ENCODE data around the gene SCNM1. TPM values are rescaled to one million over a fixed set of nuclear protein-coding genes. Genes with fewer than 3 reads are reported as not detected.

Gene SCNM1
- total RNA-seq, 2 donors from 2014 or later: 16.2 to 28.0 TPM

DNA sequence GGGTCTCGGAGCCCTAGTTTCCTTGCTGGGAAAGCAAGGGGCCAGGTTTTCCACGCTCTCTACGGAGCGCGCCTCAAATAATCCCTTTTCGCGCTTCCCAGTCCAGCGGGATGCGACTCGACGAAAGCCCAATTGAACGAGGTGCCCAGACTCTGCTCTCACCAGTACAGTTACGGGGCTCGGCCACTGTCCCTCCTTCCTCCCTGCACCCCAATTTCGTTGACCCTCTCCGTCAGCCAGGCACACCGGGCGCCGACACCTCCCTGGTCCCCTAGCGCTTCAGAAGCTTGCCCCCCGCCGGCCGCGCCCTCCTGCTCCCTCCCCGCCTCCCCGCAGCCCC, 19.9 kb upstream of the SCNM1 start:
- Histone ChIP-seq H3K4me3 (peak overlapping the region; percentile 41 to 50), H3K36me3 (replicated peaks in 1 of 2; ENCODE audit: insufficient read depth in 1 of 2, low read depth in 2 of 2) (no peaks in the 10 kb centered on the region), H3K27ac (peak overlapping the region in 1 of 4 donors; percentile 8), H3K9me3 (no peaks in the 10 kb centered on the region), H3K4me1 (peaks cover 21% of the 10 kb centered on the region), H3K27me3 (no peaks in the 10 kb centered on the region)
- intact Hi-C loops (cut with DNase I): no loop called here
- 2 to 6% methylated on average over 20 to 25 of the region's 26 CpGs for WGBS, 2 donors
- DNase-seq (no peak), ATAC-seq (peak; percentile 12)
- TF ChIP-seq CTCF (IDR thresholded peaks at IDR 0.05): no peak
- no peak for TF ChIP-seq POLR2A (IDR thresholded peaks at IDR 0.05)

DNA sequence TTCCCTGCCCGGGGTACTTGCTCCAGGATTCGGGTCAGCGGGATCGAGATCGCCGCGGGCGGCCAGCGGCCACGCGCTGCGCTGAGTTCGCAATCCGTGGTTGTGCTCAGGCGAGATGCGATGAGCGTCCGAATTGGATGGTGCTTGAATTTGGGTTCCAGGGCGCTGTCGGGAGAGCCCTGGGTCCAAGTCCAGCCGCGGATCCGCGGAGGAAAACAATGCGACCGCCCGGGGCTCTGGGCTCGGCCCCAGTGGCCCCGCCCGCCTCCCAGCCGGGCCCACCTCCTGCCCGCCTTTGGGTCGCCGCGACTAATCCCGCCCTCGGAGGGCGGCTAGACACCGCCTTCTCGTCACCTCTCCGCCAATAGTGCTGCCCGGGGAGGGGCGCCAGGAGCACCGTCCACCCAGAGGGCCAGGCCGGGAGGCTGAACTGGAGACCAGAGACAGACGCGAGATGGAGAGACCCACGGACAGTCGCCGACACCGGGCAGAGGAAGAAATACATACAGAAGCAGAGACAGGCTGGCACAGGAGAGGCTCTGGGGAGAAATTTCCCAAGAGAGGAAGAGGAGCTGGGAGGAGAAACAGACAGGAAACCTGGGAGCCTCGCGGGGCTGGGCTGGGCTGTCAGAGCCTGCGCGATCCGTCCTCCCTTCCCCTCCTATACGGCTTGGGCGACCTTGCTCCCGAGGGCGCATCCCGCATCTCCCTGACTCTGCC, 19.4 kb upstream of the SCNM1 start, which contains the start of gene SEMA6C:
Gene SEMA6C, minus strand, starts transcription at position 220 of the 720 bp plus-strand sequence. CDS start 4,010 bp downstream, outside the sequence.
- WGBS, 2 donors: 0 to 1% methylated on average over 18 to 48 of the region's 61 CpGs

DNA sequence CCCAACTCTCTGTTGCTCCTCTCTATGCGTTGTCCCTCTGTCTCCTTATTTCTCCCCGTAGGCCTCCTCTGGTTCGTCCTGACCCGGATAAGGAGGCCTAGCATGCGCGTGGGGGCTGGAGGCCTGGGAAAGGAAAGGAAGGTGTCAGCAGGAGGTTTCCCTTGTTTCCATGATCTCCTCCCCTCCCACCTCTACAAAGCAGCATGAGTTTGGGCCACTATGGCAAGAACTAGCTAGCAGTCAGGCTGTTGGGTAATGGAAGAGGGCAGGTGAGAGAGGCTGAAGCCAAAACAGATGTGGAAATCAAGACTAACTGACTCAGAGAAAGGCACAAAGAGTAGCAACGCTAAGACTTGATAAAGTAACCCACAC, 18.8 kb upstream of the SCNM1 start:
- DNase-seq: no peak
- ATAC-seq: no peak
- Histone ChIP-seq H3K36me3 (replicated peaks in 1 of 2; ENCODE audit: insufficient read depth in 1 of 2, low read depth in 2 of 2) (no peaks in the 10 kb centered on the region), H3K4me1 (peaks cover 21% of the 10 kb centered on the region), H3K4me3 (no peak overlapping the region), H3K27me3 (no peaks in the 10 kb centered on the region), H3K9me3 (no peaks in the 10 kb centered on the region), H3K27ac (peak overlapping the region in 2 of 4 donors; percentile 3 to 46)
- TF ChIP-seq CTCF (IDR thresholded peaks at IDR 0.05): no peak
- TF ChIP-seq POLR2A (IDR thresholded peaks at IDR 0.05): no peak
- intact Hi-C loops (cut with DNase I): no loop called here
- 30 to 35% methylated on average over 7 of the region's 7 CpGs for WGBS, 2 donors

More for the DNA sequence above, 19.4 kb upstream of the SCNM1 start, which contains the start of gene SEMA6C:
- peak; percentile 98 for ATAC-seq
- peak within 1 kb of the TSS in 3 of 4 donors; percentile 3 to 46 (median 8) for H3K27ac ChIP-seq
- H3K27me3 ChIP-seq: no peaks in the 10 kb centered on the region
- intact Hi-C loops (cut with DNase I): no loop called here
- H3K4me1 ChIP-seq: peaks cover 21% of the 10 kb centered on the region
- peak; percentile 92 to 94 (median 94) for DNase-seq
- peak within 1 kb of the TSS; percentile 41 to 50 for H3K4me3 ChIP-seq
- no peaks in the 10 kb centered on the region for H3K36me3 ChIP-seq (replicated peaks in 1 of 2; ENCODE audit: insufficient read depth in 1 of 2, low read depth in 2 of 2)
- no peaks in the 10 kb centered on the region for H3K9me3 ChIP-seq
- peak in 1 of 7 experiments; percentile 7 for TF ChIP-seq CTCF (IDR thresholded peaks at IDR 0.05)
- peak; percentile 43 to 71 (median 66) for TF ChIP-seq POLR2A (IDR thresholded peaks at IDR 0.05)

DNA sequence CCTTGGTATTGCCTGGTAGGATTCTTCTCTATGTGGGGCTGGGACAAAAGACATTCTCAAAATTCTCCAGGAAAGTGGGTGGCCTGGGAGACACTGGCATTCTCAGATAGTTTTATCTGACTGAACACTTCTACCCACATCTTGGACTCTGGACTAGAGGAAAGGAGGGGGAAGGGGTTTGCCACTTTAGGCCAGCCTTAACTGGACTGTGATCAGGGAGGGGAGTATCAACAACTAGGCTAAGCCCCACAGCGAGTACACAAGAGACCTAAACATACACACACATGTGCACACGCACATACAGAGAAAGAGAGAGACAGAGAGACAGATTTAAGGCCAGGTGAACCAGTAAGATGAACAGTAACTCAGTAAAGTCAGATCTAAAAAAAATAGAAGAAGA, 18.3 kb upstream of the SCNM1 start:
- H3K4me3 ChIP-seq: no peak overlapping the region
- intact Hi-C loops (cut with DNase I): no loop called here
- WGBS, 2 donors: 85 to 100% methylated on average over 2 of the region's 2 CpGs
- no peak overlapping the region for H3K27ac ChIP-seq
- H3K27me3 ChIP-seq: no peaks in the 10 kb centered on the region
- ATAC-seq (no peak), DNase-seq (no peak)
- no peaks in the 10 kb centered on the region for H3K36me3 ChIP-seq (replicated peaks in 1 of 2; ENCODE audit: insufficient read depth in 1 of 2, low read depth in 2 of 2)
- no peaks in the 10 kb centered on the region for H3K9me3 ChIP-seq
- peaks cover 21% of the 10 kb centered on the region for H3K4me1 ChIP-seq
- TF ChIP-seq POLR2A (IDR thresholded peaks at IDR 0.05): no peak
- no peak for TF ChIP-seq CTCF (IDR thresholded peaks at IDR 0.05)

- no peak within 1 kb of the TSS for H3K4me3 ChIP-seq
- 65 to 70% methylated on average over 4 of the region's 4 CpGs for WGBS, 2 donors
- no peak for ATAC-seq
Observed at GRCh38 chr1:151156515-151156819, 9.5 kb upstream of the SCNM1 start, which contains the start of gene TNFAIP8L2. Gene TNFAIP8L2 (plus strand): TSS chr1:151156649. CDS start chr1:151158698, 2,049 bp downstream.

More at GRCh38 chr1:151156515-151156819, 9.5 kb upstream of the SCNM1 start, which contains the start of gene TNFAIP8L2:
- H3K4me1 ChIP-seq: no peaks in the 10 kb centered on the region
- no peaks in the 10 kb centered on the region for H3K27me3 ChIP-seq
- no peak for TF ChIP-seq CTCF (IDR thresholded peaks at IDR 0.05)
- no peak for TF ChIP-seq POLR2A (IDR thresholded peaks at IDR 0.05)
- H3K27ac ChIP-seq: peak within 1 kb of the TSS in 1 of 4 donors; percentile 26
- intact Hi-C loops (cut with DNase I): loop anchor here (10.0 kb wide), 1 partner anchor 62 kb away; no protein-coding TSS in a partner anchor
- DNase-seq: peak in 1 of 4 donors; percentile 65
- H3K9me3 ChIP-seq: no peaks in the 10 kb centered on the region
- peaks cover 3% of the 10 kb centered on the region in 2 donors for H3K36me3 ChIP-seq (replicated peaks in 1 of 2; ENCODE audit: insufficient read depth in 1 of 2, low read depth in 2 of 2)

Data from body of pancreas (tissue), 4 donors.